Femur (tissue), 1 donor: ENCODE measurements around the gene TBC1D19.

Source experiments
- DNase-seq: peaks from one replicate; pipeline ENCODE4 v3.0.0-alpha.2; 2017

Gene TBC1D19

GRCh38 chr4:26741491-26741871 lies 157.6 kb downstream of the TBC1D19 start:
- DNase-seq: no peak

GRCh38 chr4:26746802-26747213 lies 162.9 kb downstream of the TBC1D19 start:
- DNase-seq: no peak

DNA sequence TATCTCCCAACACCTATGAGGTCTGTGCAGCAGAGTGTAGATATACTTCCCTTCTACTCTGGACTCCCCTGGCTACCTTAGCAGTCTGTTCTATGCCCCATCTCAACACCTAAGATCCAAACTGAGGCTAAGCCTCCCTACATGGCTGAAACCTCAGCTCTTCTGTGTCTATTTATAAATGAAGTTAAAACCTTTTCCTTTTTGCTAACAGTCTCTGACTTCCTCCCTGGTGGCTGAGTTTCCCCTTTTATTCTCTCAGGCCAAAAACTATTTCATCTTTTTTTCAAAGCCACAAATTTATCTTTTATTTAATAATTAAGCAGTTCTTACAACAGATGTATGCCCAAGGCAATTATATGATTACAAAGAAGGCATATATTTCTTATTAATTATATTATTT lies 164.9 kb downstream of the TBC1D19 start:
- DNase-seq: no peak

GRCh38 chr4:26749867-26750266 lies 166.0 kb downstream of the TBC1D19 start:
- DNase-seq: no peak

GRCh38 chr4:26751004-26751403 lies 167.1 kb downstream of the TBC1D19 start:
- no peak for DNase-seq

DNA sequence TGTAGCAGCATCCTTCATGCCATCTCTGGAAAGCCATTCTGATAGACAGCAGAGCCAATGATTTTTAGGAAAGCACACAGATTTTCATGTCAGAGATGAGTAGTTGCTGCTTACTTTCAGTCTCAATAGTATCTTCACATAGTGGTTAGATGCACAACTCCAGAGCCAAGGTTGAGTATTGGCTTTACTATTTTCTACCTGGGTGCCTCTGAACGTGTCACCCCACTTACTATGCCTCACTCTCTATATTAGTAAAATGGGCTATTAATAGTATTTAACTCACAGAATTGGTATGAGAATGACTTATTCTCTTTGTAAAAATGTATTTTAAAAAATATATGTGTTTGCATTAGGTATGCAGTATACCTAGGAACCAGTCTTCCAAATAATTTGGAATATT lies 168.0 kb downstream of the TBC1D19 start:
- DNase-seq: no peak

GRCh38 chr4:26753187-26753586 lies 169.3 kb downstream of the TBC1D19 start:
- DNase-seq: no peak

- DNase-seq: peak; percentile 88
Measured at GRCh38 chr4:26753617-26754016, 169.7 kb downstream of the TBC1D19 start.

GRCh38 chr4:26757751-26758150 lies 173.9 kb downstream of the TBC1D19 start:
- no peak for DNase-seq

GRCh38 chr4:26758899-26759298 lies 175.0 kb downstream of the TBC1D19 start:
- no peak for DNase-seq

DNA sequence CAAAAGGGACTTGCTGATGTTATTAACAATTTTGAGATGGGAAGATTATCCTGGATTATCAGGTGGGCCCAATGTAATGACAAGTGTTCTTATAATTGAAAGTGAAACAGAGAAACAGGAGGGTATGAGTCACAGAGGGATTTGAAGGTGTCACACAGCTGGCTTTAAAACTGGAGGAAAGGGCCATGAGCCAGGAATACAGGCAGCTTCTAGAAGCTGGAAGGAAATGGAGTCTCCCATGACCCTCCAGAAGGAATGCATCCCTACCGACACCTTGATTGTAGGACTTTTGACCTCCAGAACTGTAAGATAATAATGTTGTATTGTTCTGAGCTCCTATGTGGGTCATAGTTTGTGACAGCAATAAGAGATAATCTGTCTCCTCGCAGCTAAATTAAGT lies 178.8 kb downstream of the TBC1D19 start:
- DNase-seq: no peak

- no peak for DNase-seq
Measured at GRCh38 chr4:26763063-26763462, 179.2 kb downstream of the TBC1D19 start.

DNA sequence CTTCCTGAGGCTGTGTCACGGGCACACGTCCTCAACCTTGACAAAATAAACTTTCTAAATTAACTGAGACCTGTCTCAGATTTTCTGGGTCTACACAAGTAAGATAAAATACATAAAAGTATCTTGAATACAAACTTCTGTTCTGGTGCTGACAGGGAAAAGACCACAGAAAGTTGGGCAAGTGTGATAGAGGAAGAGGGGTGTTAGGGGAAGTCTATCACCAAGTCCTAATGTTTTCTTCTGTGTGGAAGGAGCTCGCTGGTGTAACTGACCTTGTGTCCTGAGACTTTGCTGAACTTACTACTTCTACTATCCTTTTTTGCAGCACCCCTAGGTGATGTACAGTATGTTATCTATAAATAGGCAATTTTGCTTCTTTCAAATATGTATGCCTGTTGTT lies 179.8 kb downstream of the TBC1D19 start:
- no peak for DNase-seq

DNA sequence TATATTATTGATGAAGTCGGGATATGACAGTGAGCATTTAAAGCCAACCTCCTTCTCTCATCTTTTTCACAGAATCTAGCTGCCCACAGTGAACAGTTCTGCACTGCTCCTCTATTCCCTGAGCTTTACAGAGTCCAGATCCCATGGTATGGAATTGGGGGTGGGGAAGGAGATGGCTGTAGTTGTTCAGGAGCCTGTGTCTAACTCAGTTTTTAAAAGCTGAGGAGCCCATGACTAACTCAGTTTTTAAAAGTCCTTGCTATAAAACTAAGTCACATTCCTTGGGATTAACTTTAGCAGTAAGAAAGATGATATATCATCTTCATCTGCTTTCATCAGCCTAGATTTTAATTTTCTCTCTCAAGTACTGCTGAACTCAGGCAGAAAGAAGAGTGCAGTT lies 180.3 kb downstream of the TBC1D19 start:
- no peak for DNase-seq

DNA sequence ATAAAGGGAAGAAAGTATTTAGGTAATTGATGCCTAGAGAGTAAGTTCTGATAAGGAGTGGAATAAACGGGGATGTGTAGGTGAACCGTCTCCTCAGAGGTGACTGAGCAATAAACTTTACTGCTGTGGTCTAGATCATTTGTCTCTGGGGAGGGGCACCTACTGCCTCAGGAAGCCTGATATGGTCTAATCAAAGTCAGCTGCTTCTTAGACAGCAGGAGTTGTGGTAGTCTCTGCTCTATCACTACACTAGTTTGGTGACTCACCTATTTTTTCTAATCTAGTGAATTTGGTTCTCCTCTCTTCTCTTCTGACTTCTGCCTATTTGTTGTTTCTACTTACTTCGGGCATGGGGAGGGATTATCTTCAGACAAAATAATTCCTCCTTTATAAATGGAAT lies 181.6 kb downstream of the TBC1D19 start:
- DNase-seq: no peak

GRCh38 chr4:26766141-26766540 lies 182.3 kb downstream of the TBC1D19 start:
- DNase-seq: no peak

DNA sequence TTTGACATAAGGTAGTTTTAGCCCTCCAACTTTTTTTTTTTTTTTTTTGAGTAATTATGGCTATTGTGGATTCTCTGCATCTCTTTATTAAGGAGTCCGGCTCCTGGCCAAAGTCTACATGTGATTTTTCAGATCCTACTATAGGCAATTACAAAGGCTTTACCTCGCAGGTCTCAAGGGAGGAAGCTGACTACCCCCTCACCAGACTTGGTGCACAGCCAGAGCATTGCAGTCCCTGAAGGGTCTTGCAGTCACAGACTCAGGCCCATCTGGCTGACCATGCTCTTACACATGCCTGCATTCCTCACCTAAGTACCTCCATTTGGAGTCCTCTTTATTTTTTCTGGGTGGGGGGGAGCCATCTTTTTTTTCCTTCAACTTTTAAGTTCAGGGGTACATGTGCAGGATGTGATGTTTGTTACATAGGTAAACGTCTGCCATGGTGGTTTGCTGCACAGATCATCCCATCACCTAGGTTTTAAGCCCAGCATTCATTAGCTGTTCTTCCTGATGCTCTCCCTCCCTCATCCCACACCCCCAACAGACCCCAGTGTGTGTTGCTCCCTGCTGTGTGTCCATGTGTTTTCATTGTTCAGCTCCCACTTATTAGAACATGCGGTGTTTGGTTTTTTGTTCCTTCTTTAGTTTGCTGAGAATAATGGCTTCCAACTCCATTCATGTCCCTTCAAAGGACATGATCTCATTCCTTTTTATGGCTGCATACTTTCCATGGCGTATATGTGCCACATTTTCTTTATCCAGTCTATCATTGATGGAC lies 188.4 kb downstream of the TBC1D19 start:
- DNase-seq: no peak

GRCh38 chr4:26779224-26779623 lies 195.3 kb downstream of the TBC1D19 start:
- no peak for DNase-seq

- DNase-seq: no peak
Measured at GRCh38 chr4:26779674-26780073, 195.8 kb downstream of the TBC1D19 start.

DNA sequence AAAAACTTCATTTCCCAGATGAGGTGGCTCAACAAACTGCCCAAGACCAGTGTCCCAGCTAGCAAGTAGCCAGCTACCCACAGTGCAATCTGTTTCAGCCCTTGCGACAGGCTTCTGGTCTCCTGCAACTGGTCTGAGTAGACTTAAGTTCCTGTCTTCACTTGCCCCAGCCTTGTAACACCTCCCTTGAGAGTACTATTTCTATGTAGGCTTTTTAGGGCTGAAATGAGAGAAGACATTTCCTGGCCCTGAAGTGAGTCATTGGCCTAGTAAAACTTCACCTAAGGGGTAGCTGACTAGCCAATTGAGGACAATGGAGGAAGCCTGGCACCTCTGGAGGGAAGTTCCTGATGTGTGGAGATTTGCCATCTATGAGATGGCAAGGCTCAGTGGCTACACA lies 196.7 kb downstream of the TBC1D19 start:
- no peak for DNase-seq

GRCh38 chr4:26782168-26782829 lies 198.4 kb downstream of the TBC1D19 start:
- no peak for DNase-seq

DNA sequence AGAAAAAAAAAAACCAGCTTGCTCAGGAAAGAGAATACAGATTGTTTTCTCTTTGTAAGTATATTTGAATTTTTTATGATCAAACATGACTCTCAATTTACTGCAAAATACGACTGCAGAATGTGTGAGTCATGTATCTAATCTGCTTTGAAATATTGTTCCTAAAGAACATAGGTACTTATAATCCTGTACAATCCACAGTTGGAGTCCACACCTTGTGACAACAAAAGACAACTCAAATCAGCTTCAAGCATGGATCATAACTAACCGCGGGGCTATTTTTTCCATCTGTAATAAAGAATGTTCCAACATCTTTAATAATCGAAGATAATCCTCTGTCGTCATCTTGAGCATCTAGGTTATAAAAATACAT lies 198.9 kb downstream of the TBC1D19 start:
- no peak for DNase-seq

- no peak for DNase-seq
Measured at GRCh38 chr4:26784207-26784865, 200.5 kb downstream of the TBC1D19 start.

GRCh38 chr4:26785312-26785711 lies 201.4 kb downstream of the TBC1D19 start:
- DNase-seq: no peak
